ENCODE data around the gene QRICH2.

Gene QRICH2

GRCh38 chr17:76297436-76297835 is 10.6 kb downstream of the QRICH2 start:
- TF ChIP-seq CTCF (IDR thresholded peaks at IDR 0.05), result no peak

GRCh38 chr17:76296889-76297288 is 11.2 kb downstream of the QRICH2 start:
- TF ChIP-seq CTCF (IDR thresholded peaks at IDR 0.05), result no peak

- TF ChIP-seq CTCF (IDR thresholded peaks at IDR 0.05), result no peak
Observed at GRCh38 chr17:76296186-76296585, 11.9 kb downstream of the QRICH2 start.

- TF ChIP-seq CTCF (IDR thresholded peaks at IDR 0.05), result no peak
Observed at GRCh38 chr17:76293106-76293505, 15.0 kb downstream of the QRICH2 start.

- TF ChIP-seq CTCF (IDR thresholded peaks at IDR 0.05), result no peak
Observed at GRCh38 chr17:76292567-76292966, 15.5 kb downstream of the QRICH2 start.

- no peak for TF ChIP-seq CTCF (IDR thresholded peaks at IDR 0.05)
Observed at GRCh38 chr17:76281573-76282371, 26.3 kb downstream of the QRICH2 start.

GRCh38 chr17:76280650-76281049 is 27.4 kb downstream of the QRICH2 start:
- no peak for TF ChIP-seq CTCF (IDR thresholded peaks at IDR 0.05)

Data from LNCAP (cell line).